GM15510 (cell line): ENCODE results near the gene TOX3.

Experiments used
- POLR2A ChIP-seq: IDR thresholded peaks from 3 replicates; pipeline ENCODE4 v1.6.1; 2011; ENCODE audit warnings: borderline replicate concordance; ENCODE audit not compliant: insufficient read length; ENCODE audit errors: extremely low read depth

TOX3 gene

GRCh38 chr16:52439750-52440149, 107.2 kb downstream of the TOX3 start:
- TF ChIP-seq POLR2A = no peak

- no peak for TF ChIP-seq POLR2A
Measured at GRCh38 chr16:52439171-52439701, 107.7 kb downstream of the TOX3 start.

GRCh38 chr16:52437277-52437670, 109.7 kb downstream of the TOX3 start:
- TF ChIP-seq POLR2A = no peak

GRCh38 chr16:52436339-52437276, 110.3 kb downstream of the TOX3 start:
- TF ChIP-seq POLR2A = no peak

GRCh38 chr16:52434224-52434623, 112.7 kb downstream of the TOX3 start:
- no peak for TF ChIP-seq POLR2A

GRCh38 chr16:52433643-52434042, 113.3 kb downstream of the TOX3 start:
- no peak for TF ChIP-seq POLR2A

GRCh38 chr16:52424591-52424990, 122.4 kb downstream of the TOX3 start:
- no peak for TF ChIP-seq POLR2A

- TF ChIP-seq POLR2A = no peak
Measured at GRCh38 chr16:52422307-52422706, 124.6 kb downstream of the TOX3 start.

- no peak for TF ChIP-seq POLR2A
Measured at GRCh38 chr16:52418201-52418600, 128.7 kb downstream of the TOX3 start.

- TF ChIP-seq POLR2A = no peak
Measured at GRCh38 chr16:52416888-52417287, 130.1 kb downstream of the TOX3 start.

GRCh38 chr16:52411011-52411410, 135.9 kb downstream of the TOX3 start:
- TF ChIP-seq POLR2A = no peak

- no peak for TF ChIP-seq POLR2A
Measured at GRCh38 chr16:52408191-52408845, 138.6 kb downstream of the TOX3 start.

- no peak for TF ChIP-seq POLR2A
Measured at GRCh38 chr16:52407778-52408177, 139.2 kb downstream of the TOX3 start.

- no peak for TF ChIP-seq POLR2A
Measured at GRCh38 chr16:52405441-52405840, 141.5 kb downstream of the TOX3 start.

GRCh38 chr16:52404546-52404945, 142.4 kb downstream of the TOX3 start:
- TF ChIP-seq POLR2A = no peak
